Left kidney (tissue), 2 donors: ENCODE measurements around the gene CFAP99. TPM values are rescaled to one million over a fixed set of nuclear protein-coding genes. Genes with fewer than 3 reads are reported as not detected.

Experiments used
- DNase-seq: peaks from one replicate; pipeline ENCODE4 v3.0.0-alpha.2; 2013
- polyA plus RNA-seq: library from polyadenylated mRNA; unstranded; fragments of 120-200 nt; gene quantifications from one replicate; pipeline ENCODE4 v1.2.1, GENCODE V29; 2013; ENCODE audit not compliant: insufficient read length

The CFAP99 gene
- polyA plus RNA-seq, 1 donor = 0.80 TPM

GRCh38 chr4:2507855-2508254, 89.1 kb downstream of the CFAP99 start:
- DNase-seq = no peak

- no peak for DNase-seq
These were observed 91.8 kb downstream of the CFAP99 start for GRCh38 chr4:2510351-2511259.

GRCh38 chr4:2511645-2512131, 92.9 kb downstream of the CFAP99 start:
- DNase-seq = no peak

Other genes with a start within 250 kb of the CFAP99 start
- gene HAUS3, start 176.8 kb upstream of the CFAP99 start, polyA plus RNA-seq = 25.9 TPM
- gene POLN, start 176.8 kb upstream of the CFAP99 start, polyA plus RNA-seq = 6.6 TPM
- gene MXD4, start 156.8 kb upstream of the CFAP99 start, polyA plus RNA-seq = 49.5 TPM
- 2.7 TPM for gene ZFYVE28, start 310 bp upstream of the CFAP99 start, polyA plus RNA-seq
- 68.7 TPM for gene RNF4, start 50.2 kb downstream of the CFAP99 start, polyA plus RNA-seq
- gene FAM193A, start 117.7 kb downstream of the CFAP99 start, polyA plus RNA-seq = 31.3 TPM